ENCODE data around the gene NEB.

NEB gene

DNA sequence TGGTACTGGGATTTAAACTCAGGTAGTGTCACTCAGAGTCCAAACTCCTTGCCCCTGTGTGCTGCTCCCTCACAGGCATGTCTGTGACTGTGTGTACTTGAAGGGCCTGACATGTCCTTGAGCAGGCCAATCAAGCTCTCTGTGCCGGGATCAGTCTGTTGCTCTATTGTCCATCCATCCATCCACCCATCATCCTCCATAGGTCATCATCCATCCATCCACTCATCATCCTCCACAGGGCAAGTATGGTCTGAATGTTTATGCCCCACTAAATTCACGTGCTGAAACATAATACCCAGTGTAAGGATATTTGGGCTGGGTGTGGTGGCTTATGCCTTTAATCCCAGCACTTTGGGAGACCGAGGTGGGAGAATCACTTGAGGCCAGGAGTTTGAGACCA lies 24.5 kb upstream of the NEB start:
- no peak for TF ChIP-seq CTCF (IDR thresholded peaks at IDR 0.05)

GRCh38 chr2:151757861-151758260 lies 23.6 kb upstream of the NEB start:
- TF ChIP-seq CTCF (IDR thresholded peaks at IDR 0.05) = no peak

DNA sequence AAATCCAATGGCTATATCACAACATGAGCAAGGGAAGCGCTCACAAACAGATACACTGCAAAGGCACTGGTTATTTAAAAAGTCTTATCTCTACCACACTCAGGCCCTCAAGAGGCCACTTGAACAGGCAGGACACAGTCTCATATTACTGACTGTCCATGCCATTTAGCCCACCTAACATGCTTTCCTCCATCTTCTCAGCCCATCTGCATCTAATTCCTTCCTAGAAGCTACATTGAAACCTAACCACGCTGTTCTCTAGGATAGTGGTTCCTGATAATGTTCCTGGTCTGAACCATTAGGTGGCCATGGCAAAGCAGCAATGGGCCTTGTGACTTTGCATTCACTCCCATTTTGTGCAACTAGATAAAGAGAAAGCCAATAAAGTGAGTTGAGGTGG lies 22.5 kb upstream of the NEB start:
- no peak for TF ChIP-seq CTCF (IDR thresholded peaks at IDR 0.05)

GRCh38 chr2:151754253-151754897 lies 20.1 kb upstream of the NEB start:
- no peak for TF ChIP-seq CTCF (IDR thresholded peaks at IDR 0.05)

DNA sequence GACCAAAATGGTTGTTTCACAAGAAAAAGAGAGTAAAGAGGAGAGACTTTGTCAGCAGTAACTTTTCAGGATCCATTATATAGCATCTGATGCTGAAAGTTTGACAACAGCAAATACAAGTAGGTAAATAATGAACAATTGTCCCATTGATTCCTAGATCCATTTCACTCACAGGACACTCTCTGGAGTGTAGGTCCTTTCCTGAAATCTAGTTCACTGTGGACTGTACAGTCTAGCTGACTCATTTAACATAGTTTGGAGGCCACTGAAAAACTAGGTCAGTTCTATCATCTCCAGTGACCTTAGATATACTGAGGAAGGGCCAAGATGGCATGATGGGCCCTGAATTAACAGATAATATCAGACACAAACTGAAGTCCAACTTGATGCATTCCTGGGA lies 19.3 kb upstream of the NEB start:
- TF ChIP-seq CTCF (IDR thresholded peaks at IDR 0.05) = no peak

DNA sequence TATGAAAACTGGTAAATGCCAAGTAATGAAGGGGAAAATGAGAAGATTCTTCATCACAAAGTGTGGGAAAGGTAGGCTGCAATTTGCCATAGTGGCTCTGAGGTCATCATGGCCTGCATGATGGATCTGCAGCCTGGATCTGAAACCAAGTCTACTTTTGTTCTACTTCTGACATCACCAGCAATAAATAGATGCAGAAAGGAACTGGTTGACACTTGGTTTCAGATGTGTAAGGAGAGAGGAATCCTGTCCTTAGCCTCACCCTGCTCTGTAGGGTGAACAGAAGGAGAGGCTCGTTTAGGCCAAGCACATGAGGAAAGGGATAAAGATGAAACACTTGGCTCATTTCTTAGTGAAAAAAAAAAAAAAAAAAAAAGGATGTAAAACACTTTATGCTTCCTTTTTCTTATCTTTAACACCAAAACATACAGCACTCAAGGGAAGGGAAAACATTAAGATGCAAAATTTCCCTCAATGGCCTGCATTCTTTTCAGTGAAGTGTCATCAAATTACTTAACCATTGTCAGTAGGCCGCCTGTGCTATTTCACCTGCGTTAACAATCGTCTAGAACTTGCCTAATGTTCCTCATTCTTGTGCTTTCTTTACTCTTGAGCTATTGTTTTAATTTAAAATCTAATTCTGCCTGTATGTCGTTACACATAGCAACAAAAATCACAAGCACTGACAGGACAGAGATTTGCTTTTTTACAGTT lies 3.9 kb downstream of the NEB start:
- no peak for TF ChIP-seq CTCF (IDR thresholded peaks at IDR 0.05)

GRCh38 chr2:151729837-151730236 lies 4.4 kb downstream of the NEB start:
- no peak for TF ChIP-seq CTCF (IDR thresholded peaks at IDR 0.05)

All from LNCAP (cell line).